ENCODE results near the gene MRPS5.

The MRPS5 gene

GRCh38 chr2:95058989-95059641 is 62.5 kb downstream of the MRPS5 start:
- no peak for TF ChIP-seq SIN3A (IDR thresholded peaks at IDR 0.05; ENCODE audit: borderline replicate concordance, insufficient read depth, low read length)
- no peak for TF ChIP-seq REST (IDR thresholded peaks at IDR 0.05; ENCODE audit: insufficient read depth in 1 of 2, low read depth in 2 of 2, low read length in 2 of 2)
- no peak for TF ChIP-seq POLR2AphosphoS5 (IDR thresholded peaks at IDR 0.05; ENCODE audit: low read depth, low read length)
- no peak for TF ChIP-seq TAF1 (IDR thresholded peaks at IDR 0.05; ENCODE audit: borderline replicate concordance, insufficient read depth, low read length)
- no peak for TF ChIP-seq FOXP2 (optimal IDR thresholded peaks at IDR 0.05; ENCODE audit: borderline replicate concordance, extremely low read depth, extremely low read length, insufficient read depth)

GRCh38 chr2:95058466-95058988 is 63.1 kb downstream of the MRPS5 start:
- TF ChIP-seq REST (IDR thresholded peaks at IDR 0.05; ENCODE audit: insufficient read depth in 1 of 2, low read depth in 2 of 2, low read length in 2 of 2) (no peak), SIN3A (IDR thresholded peaks at IDR 0.05; ENCODE audit: borderline replicate concordance, insufficient read depth, low read length) (no peak), FOXP2 (optimal IDR thresholded peaks at IDR 0.05; ENCODE audit: borderline replicate concordance, extremely low read depth, extremely low read length, insufficient read depth) (no peak), TAF1 (IDR thresholded peaks at IDR 0.05; ENCODE audit: borderline replicate concordance, insufficient read depth, low read length) (no peak), POLR2AphosphoS5 (IDR thresholded peaks at IDR 0.05; ENCODE audit: low read depth, low read length) (no peak)

- TF ChIP-seq POLR2AphosphoS5 (IDR thresholded peaks at IDR 0.05; ENCODE audit: low read depth, low read length) (no peak), FOXP2 (optimal IDR thresholded peaks at IDR 0.05; ENCODE audit: borderline replicate concordance, extremely low read depth, extremely low read length, insufficient read depth) (no peak), TAF1 (IDR thresholded peaks at IDR 0.05; ENCODE audit: borderline replicate concordance, insufficient read depth, low read length) (no peak), REST (IDR thresholded peaks at IDR 0.05; ENCODE audit: insufficient read depth in 1 of 2, low read depth in 2 of 2, low read length in 2 of 2) (no peak), SIN3A (IDR thresholded peaks at IDR 0.05; ENCODE audit: borderline replicate concordance, insufficient read depth, low read length) (no peak)
These were observed 63.9 kb downstream of the MRPS5 start for GRCh38 chr2:95057535-95058370.

- TF ChIP-seq REST (IDR thresholded peaks at IDR 0.05; ENCODE audit: insufficient read depth in 1 of 2, low read depth in 2 of 2, low read length in 2 of 2) (no peak), TAF1 (IDR thresholded peaks at IDR 0.05; ENCODE audit: borderline replicate concordance, insufficient read depth, low read length) (no peak), FOXP2 (optimal IDR thresholded peaks at IDR 0.05; ENCODE audit: borderline replicate concordance, extremely low read depth, extremely low read length, insufficient read depth) (no peak), POLR2AphosphoS5 (IDR thresholded peaks at IDR 0.05; ENCODE audit: low read depth, low read length) (no peak), SIN3A (IDR thresholded peaks at IDR 0.05; ENCODE audit: borderline replicate concordance, insufficient read depth, low read length) (no peak)
These were observed 64.8 kb downstream of the MRPS5 start for GRCh38 chr2:95056461-95057459.
